Measurements from ENCODE around the gene ARHGAP19.

DNA sequence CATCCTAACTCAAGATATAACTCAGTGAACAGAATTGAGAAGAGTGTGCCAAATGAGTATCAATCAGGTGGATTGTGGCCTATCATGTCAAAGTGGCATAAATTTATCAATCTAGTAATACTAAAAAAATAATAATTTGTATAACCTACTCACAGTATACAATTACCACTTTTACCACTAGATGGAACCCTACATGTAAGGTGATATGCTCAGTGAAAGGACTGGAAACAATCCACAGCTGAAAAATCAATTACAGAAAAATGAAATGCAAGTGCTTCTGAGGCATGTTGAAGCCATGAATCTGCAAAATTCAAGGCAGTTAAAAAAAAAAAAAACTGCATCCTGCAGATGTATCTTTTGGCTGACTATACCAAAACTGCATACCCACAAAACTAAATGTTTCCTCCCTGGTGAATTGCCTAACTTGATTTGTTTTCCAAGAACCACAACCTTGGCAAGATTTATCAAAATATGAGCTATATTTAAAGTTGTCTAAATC, 13.9 kb downstream of the ARHGAP19 start:
- TF ChIP-seq, protein P1, sequence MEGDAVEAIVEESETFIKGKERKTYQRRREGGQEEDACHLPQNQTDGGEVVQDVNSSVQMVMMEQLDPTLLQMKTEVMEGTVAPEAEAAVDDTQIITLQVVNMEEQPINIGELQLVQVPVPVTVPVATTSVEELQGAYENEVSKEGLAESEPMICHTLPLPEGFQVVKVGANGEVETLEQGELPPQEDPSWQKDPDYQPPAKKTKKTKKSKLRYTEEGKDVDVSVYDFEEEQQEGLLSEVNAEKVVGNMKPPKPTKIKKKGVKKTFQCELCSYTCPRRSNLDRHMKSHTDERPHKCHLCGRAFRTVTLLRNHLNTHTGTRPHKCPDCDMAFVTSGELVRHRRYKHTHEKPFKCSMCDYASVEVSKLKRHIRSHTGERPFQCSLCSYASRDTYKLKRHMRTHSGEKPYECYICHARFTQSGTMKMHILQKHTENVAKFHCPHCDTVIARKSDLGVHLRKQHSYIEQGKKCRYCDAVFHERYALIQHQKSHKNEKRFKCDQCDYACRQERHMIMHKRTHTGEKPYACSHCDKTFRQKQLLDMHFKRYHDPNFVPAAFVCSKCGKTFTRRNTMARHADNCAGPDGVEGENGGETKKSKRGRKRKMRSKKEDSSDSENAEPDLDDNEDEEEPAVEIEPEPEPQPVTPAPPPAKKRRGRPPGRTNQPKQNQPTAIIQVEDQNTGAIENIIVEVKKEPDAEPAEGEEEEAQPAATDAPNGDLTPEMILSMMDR (IDR thresholded peaks at IDR 0.05 in 2 of 3, conservative IDR thresholded peaks at IDR 0.05 in 1 of 3; ENCODE audit: insufficient read depth in 2 of 3, low read depth in 1 of 3, low read length in 3 of 3) = peak; percentile 22 to 72 (median 39); a peak in 3 of 6 replicates
- TF ChIP-seq HDAC2 (IDR thresholded peaks at IDR 0.05) (no peak), CBX2 (IDR thresholded peaks at IDR 0.05; ENCODE audit: insufficient read depth, low read length, poor library complexity, severe bottlenecking) (no peak), DIDO1 (tag; IDR thresholded peaks at IDR 0.05; ENCODE audit: low read depth) (no peak)
- TF ChIP-seq, protein P2, sequence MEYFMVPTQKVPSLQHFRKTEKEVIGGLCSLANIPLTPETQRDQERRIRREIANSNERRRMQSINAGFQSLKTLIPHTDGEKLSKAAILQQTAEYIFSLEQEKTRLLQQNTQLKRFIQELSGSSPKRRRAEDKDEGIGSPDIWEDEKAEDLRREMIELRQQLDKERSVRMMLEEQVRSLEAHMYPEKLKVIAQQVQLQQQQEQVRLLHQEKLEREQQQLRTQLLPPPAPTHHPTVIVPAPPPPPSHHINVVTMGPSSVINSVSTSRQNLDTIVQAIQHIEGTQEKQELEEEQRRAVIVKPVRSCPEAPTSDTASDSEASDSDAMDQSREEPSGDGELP (CRISPR knock-in tag; IDR thresholded peaks at IDR 0.05; ENCODE audit: borderline replicate concordance) = no peak
- TF ChIP-seq, protein P3, sequence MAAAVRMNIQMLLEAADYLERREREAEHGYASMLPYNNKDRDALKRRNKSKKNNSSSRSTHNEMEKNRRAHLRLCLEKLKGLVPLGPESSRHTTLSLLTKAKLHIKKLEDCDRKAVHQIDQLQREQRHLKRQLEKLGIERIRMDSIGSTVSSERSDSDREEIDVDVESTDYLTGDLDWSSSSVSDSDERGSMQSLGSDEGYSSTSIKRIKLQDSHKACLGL (CRISPR knock-in tag; IDR thresholded peaks at IDR 0.05; ENCODE audit: borderline replicate concordance, poor library complexity, severe bottlenecking) = no peak

Data from K562 (cell line).